LNCaP clone FGC (cell line): Measurements from ENCODE around the gene CCR2.

Experiments used
- DNase-seq: peaks from one replicate; pipeline ENCODE4 v3.0.0-alpha.2; 2011; ENCODE audit warnings: low read depth
- H3K4me3 ChIP-seq: 2 replicates; pipeline ENCODE4 v1.5.1; 2011; ENCODE audit warnings: mild to moderate bottlenecking, low read depth, low read length, control low read depth
- CTCF ChIP-seq: IDR thresholded peaks from 2 replicates; pipeline ENCODE4 v1.5.1; 2012; ENCODE audit warnings: mild to moderate bottlenecking; ENCODE audit not compliant: control insufficient read depth, insufficient read depth; ENCODE audit errors: extremely low read depth

Gene CCR2

DNA sequence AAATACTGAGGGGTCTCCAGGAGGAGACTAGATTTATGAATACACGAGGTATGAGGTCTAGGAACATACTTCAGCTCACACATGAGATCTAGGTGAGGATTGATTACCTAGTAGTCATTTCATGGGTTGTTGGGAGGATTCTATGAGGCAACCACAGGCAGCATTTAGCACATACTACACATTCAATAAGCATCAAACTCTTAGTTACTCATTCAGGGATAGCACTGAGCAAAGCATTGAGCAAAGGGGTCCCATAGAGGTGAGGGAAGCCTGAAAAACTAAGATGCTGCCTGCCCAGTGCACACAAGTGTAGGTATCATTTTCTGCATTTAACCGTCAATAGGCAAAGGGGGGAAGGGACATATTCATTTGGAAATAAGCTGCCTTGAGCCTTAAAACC is 21.3 kb downstream of the CCR2 start:
- no peak for TF ChIP-seq CTCF
- no peak overlapping the region for H3K4me3 ChIP-seq

DNA sequence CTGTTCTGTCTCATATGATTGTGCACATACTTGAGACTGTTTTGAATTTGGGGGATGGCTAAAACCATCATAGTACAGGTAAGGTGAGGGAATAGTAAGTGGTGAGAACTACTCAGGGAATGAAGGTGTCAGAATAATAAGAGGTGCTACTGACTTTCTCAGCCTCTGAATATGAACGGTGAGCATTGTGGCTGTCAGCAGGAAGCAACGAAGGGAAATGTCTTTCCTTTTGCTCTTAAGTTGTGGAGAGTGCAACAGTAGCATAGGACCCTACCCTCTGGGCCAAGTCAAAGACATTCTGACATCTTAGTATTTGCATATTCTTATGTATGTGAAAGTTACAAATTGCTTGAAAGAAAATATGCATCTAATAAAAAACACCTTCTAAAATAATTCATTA is 21.9 kb downstream of the CCR2 start:
- DNase-seq = no peak
- no peak for TF ChIP-seq CTCF

More for the DNA sequence above, 21.3 kb downstream of the CCR2 start:
- no peak for DNase-seq

GRCh38 chr3:46378426-46378942 is 24.6 kb downstream of the CCR2 start:
- peak; percentile 94 for TF ChIP-seq CTCF
- peak; percentile 46 for DNase-seq
- H3K4me3 ChIP-seq = no peak overlapping the region

More for the DNA sequence above, 21.9 kb downstream of the CCR2 start:
- H3K4me3 ChIP-seq = no peak overlapping the region

DNA sequence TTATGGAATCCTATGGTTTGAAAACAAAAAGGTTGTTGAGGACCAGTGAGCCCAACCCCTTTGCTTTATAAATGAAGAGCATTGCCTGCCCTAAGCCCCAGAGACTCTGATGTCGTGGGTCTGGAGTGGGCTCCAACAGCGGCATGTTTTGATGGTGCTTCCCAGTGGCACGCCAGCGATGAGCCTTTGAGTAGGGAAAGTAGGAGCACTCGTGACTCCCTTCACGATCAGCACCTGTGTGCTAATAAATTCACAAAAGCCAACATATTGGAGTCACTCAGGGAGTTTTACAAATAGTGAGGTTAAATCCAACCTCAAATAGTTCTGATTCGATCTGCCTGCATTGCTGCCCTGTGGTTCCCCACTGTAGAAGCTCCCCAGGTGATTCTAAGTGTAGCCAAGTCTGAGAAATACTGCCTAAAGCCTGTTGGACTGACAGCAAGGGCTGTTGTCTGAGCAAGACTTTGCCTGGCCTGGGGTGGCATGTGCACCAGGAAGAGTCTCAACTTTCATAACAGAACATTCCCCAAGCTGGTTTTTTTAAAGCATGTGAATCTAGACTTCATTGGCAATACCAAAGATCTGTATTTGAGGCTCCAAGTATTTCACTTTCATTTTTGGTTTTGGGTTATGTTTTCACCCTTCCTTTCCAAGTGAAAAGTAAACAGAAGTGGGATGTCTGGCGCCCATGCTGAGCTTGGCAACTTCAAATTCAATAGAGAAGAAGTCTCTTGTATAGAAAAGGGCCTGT is 26.7 kb downstream of the CCR2 start:
- no peak for TF ChIP-seq CTCF
- H3K4me3 ChIP-seq = no peak overlapping the region
- no peak for DNase-seq

DNA sequence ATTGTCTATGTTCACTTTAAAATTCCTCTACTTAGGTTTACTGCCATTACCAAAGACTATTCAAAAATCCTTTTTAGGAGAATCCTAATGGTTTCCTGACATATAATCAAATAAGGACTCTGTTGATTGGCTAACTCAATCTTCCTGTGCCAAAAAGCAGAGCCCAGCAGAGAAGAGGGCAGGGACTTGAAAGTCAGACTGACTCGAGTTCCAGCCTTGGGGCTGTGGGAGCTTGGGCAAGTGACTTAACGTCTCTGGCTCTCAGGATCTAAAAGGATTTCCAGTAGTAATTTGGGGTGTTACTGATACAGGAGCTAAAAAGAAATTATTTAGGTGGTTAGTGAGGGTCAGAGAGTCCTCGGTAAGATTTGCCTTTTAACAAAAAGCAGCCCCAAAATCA is 27.7 kb downstream of the CCR2 start:
- no peak overlapping the region for H3K4me3 ChIP-seq
- DNase-seq = no peak
- no peak for TF ChIP-seq CTCF

- no peak overlapping the region for H3K4me3 ChIP-seq
- TF ChIP-seq CTCF = no peak
- DNase-seq = no peak
Measured at GRCh38 chr3:46383211-46383950, 29.5 kb downstream of the CCR2 start.
